Stomach (tissue), 9 donors: Measurements from ENCODE around the gene TMOD3. TPM values are rescaled to one million over a fixed set of nuclear protein-coding genes. Genes with fewer than 3 reads are reported as not detected.

Source experiments
- DNase-seq, 2 donors: peaks; one replicate each; pipeline versions ENCODE4 v3.0.0 to v3.0.0-alpha.2; 2013 to 2019
- H3K27ac ChIP-seq, 5 donors: fragments of 200-600 bp in 4 of 5; sonication (generic) in 4 of 5; one replicate each; pipeline ENCODE4 v1.5.1; 2013 to 2019; ENCODE audit warnings: mild to moderate bottlenecking in 1 of 5, moderate library complexity in 1 of 5
- H3K27me3 ChIP-seq, 3 donors: fragments of 200-600 bp; sonication (generic); one replicate each; pipeline ENCODE4 v1.5.1; 2017 to 2019; ENCODE audit warnings: mixed run types in 1 of 3
- H3K36me3 ChIP-seq, 4 donors: fragments of 200-600 bp; sonication (generic); 1 replicate in 3 of 4; 2 replicates in 1 of 4; pipeline ENCODE4 v1.5.1; 2016 to 2019
- H3K4me1 ChIP-seq, 4 donors: fragments of 200-600 bp; sonication (generic); one replicate each; pipeline ENCODE4 v1.5.1; 2016 to 2019
- H3K4me3 ChIP-seq, 4 donors: fragments of 200-600 bp; sonication (generic) in 3 of 4; one replicate each; pipeline ENCODE4 v1.5.1; 2016 to 2019; ENCODE audit warnings: mild to moderate bottlenecking in 1 of 4
- H3K9me3 ChIP-seq, 4 donors: fragments of 200-600 bp; sonication (generic); one replicate each; pipeline ENCODE4 v1.5.1; 2016 to 2019
- CTCF ChIP-seq, 7 experiments: fragments of 450-650 bp in 4 of 7; fragments of 200-600 bp in 3 of 7; sonication (generic) in 3 of 7; IDR thresholded peaks; one replicate each; pipeline ENCODE4 v1.5.1; 2016 to 2019; ENCODE audit warnings: antibody characterized with exemption in 7 of 7, control low read depth in 2 of 7, mild to moderate bottlenecking in 1 of 7
- EP300 ChIP-seq: sonication (generic); formaldehyde crosslinking; IDR thresholded peaks from one replicate; pipeline ENCODE4 v1.6.1; 2017; ENCODE audit warnings: antibody characterized with exemption
- POLR2A ChIP-seq, 4 donors: fragments of 450-650 bp; IDR thresholded peaks; one replicate each; pipeline ENCODE4 v1.6.1; 2016; ENCODE audit warnings: antibody characterized with exemption in 4 of 4, control low read depth in 2 of 4, mild to moderate bottlenecking in 1 of 4, moderate library complexity in 1 of 4
- POLR2AphosphoS5 ChIP-seq, 3 donors: sonication (generic); formaldehyde crosslinking; IDR thresholded peaks; one replicate each; pipeline ENCODE4 v1.6.1; 2016; ENCODE audit warnings: antibody characterized with exemption in 3 of 3
- WGBS, 5 donors: extraction: QIAGEN DNeasy Blood & Tissue Kit in 3 of 5; methylation state at CpG; one replicate each; pipeline versions ENCODE4 v1.1.5 to v1.1.7; 2013 to 2018; 5-methylcytosine and 5-hydroxymethylcytosine counted together
- intact Hi-C: fragments of 100-400 bp; cut with DNase I; formaldehyde crosslinking; loops from one replicate; pipeline ENCODE4 v1.15.1; 2023; ENCODE audit warnings: low total_unique reads
- polyA plus RNA-seq, 3 donors: library from polyadenylated mRNA; stranded (reverse); fragments of 200-250 nt; gene quantifications; one replicate each; pipeline ENCODE4 v1.2.3, GENCODE V29; 2013
- total RNA-seq, 5 donors: library from RNA; depleted of rRNA; stranded (reverse); fragments of >200 nt; gene quantifications; one replicate each; pipeline versions ENCODE4 v1.1.0 to v1.2.3, GENCODE V29; 2014 to 2016
- donor health status: healthy with polysubstance abuse.
- donor health status: Bipolar disorder and iron deficiency.
- donor health status: healthy.

TMOD3 gene
- total and polyA plus RNA-seq, 8 donors = 10.1 to 64.3 (median 15.2) TPM

- TF ChIP-seq POLR2A (IDR thresholded peaks at IDR 0.05) (no peak), EP300 (no peak), CTCF (IDR thresholded peaks at IDR 0.05) (no peak), POLR2AphosphoS5 (IDR thresholded peaks at IDR 0.05) (no peak)
- Histone ChIP-seq H3K27ac (no peak overlapping the region), H3K4me1 (peaks cover 0 to 9% (median 4%) of the 10 kb centered on the region in 4 donors), H3K4me3 (no peak overlapping the region), H3K36me3 (peaks cover 23 to 76% (median 64%) of the 10 kb centered on the region in 4 donors), H3K9me3 (no peaks in the 10 kb centered on the region), H3K27me3 (no peaks in the 10 kb centered on the region)
- intact Hi-C loops = no loop called here
- DNase-seq = no peak
- 89 to 98% (median 96%) methylated on average over 1 of the region's 1 CpG for WGBS, 5 donors
Observed at GRCh38 chr15:51865317-51865716, 35.9 kb downstream of the TMOD3 start.

GRCh38 chr15:51866161-51866560 lies 36.7 kb downstream of the TMOD3 start:
- H3K4me1 ChIP-seq = peaks cover 0 to 9% (median 4%) of the 10 kb centered on the region in 4 donors
- WGBS, 5 donors = 91 to 100% (median 96%) methylated on average over 4 of the region's 4 CpGs
- peaks cover 26 to 84% (median 72%) of the 10 kb centered on the region in 4 donors for H3K36me3 ChIP-seq
- H3K4me3 ChIP-seq = no peak overlapping the region
- H3K27me3 ChIP-seq = no peaks in the 10 kb centered on the region
- intact Hi-C loops = no loop called here
- H3K27ac ChIP-seq = no peak overlapping the region
- TF ChIP-seq POLR2AphosphoS5 (IDR thresholded peaks at IDR 0.05) (no peak), CTCF (IDR thresholded peaks at IDR 0.05) (no peak), EP300 (no peak), POLR2A (IDR thresholded peaks at IDR 0.05) (no peak)
- DNase-seq = no peak
- H3K9me3 ChIP-seq = no peaks in the 10 kb centered on the region

- Histone ChIP-seq H3K27me3 (no peaks in the 10 kb centered on the region), H3K4me1 (peaks cover 0 to 9% (median 4%) of the 10 kb centered on the region in 4 donors), H3K27ac (no peak overlapping the region), H3K36me3 (peaks cover 26 to 88% (median 78%) of the 10 kb centered on the region in 4 donors), H3K9me3 (no peaks in the 10 kb centered on the region), H3K4me3 (no peak overlapping the region)
- 84 to 97% (median 95%) methylated on average over 1 of the region's 1 CpG for WGBS, 5 donors
- intact Hi-C loops = no loop called here
- TF ChIP-seq EP300 (no peak), POLR2AphosphoS5 (IDR thresholded peaks at IDR 0.05) (no peak)
- DNase-seq = no peak
Observed at GRCh38 chr15:51866751-51867150, 37.3 kb downstream of the TMOD3 start.

GRCh38 chr15:51869060-51869421 lies 39.6 kb downstream of the TMOD3 start:
- TF ChIP-seq POLR2A (IDR thresholded peaks at IDR 0.05) = no peak
- TF ChIP-seq CTCF (IDR thresholded peaks at IDR 0.05) = no peak
- TF ChIP-seq POLR2AphosphoS5 (IDR thresholded peaks at IDR 0.05) = no peak
- no peak for TF ChIP-seq EP300
- Histone ChIP-seq H3K4me3 (no peak overlapping the region), H3K36me3 (peaks cover 13 to 91% (median 78%) of the 10 kb centered on the region in 4 donors), H3K27me3 (no peaks in the 10 kb centered on the region), H3K4me1 (peaks cover 0 to 12% (median 4%) of the 10 kb centered on the region in 4 donors), H3K27ac (no peak overlapping the region), H3K9me3 (no peaks in the 10 kb centered on the region)
- intact Hi-C loops = no loop called here
- 39 to 72% (median 56%) methylated on average over 2 of the region's 2 CpGs for WGBS, 5 donors
- no peak for DNase-seq

- 70 to 82% (median 76%) methylated on average over 2 of the region's 2 CpGs for WGBS, 5 donors
- peaks cover 10 to 27% (median 16%) of the 10 kb centered on the region in 4 donors for H3K4me1 ChIP-seq
- no peaks in the 10 kb centered on the region for H3K27me3 ChIP-seq
- no peak for DNase-seq
- no peak overlapping the region for H3K4me3 ChIP-seq
- peaks cover 5 to 73% (median 60%) of the 10 kb centered on the region in 4 donors for H3K36me3 ChIP-seq
- TF ChIP-seq EP300 (no peak), POLR2AphosphoS5 (IDR thresholded peaks at IDR 0.05) (no peak), POLR2A (IDR thresholded peaks at IDR 0.05) (no peak), CTCF (IDR thresholded peaks at IDR 0.05) (no peak)
- no peak overlapping the region for H3K27ac ChIP-seq
- H3K9me3 ChIP-seq = no peaks in the 10 kb centered on the region
- intact Hi-C loops = no loop called here
Observed at GRCh38 chr15:51870774-51871173, 41.3 kb downstream of the TMOD3 start.
